Right atrium auricular region (tissue), 2 donors: ENCODE data around the gene KRT9. TPM values are rescaled to one million over a fixed set of nuclear protein-coding genes. Genes with fewer than 3 reads are reported as not detected.

Experiments used
- DNase-seq: peaks from one replicate; pipeline ENCODE4 v3.0.0-alpha.2; 2019; ENCODE audit warnings: low spot score
- H3K27ac ChIP-seq, 2 donors: fragments of 200-600 bp; sonication (generic); 1 replicate in 1 of 2; 2 replicates in 1 of 2; pipeline ENCODE4 v1.5.1; 2016 to 2019
- H3K27me3 ChIP-seq, 2 donors: fragments of 200-600 bp; sonication (generic); one replicate each; pipeline versions ENCODE4 v1.5.1 to v1.6.0; 2017 to 2019
- H3K36me3 ChIP-seq: fragments of 200-600 bp; sonication (generic); one replicate; pipeline ENCODE4 v1.5.1; 2016
- H3K4me1 ChIP-seq, 2 donors: fragments of 200-600 bp; sonication (generic); one replicate each; pipeline versions ENCODE4 v1.5.1 to v1.6.0; 2017 to 2019
- H3K4me3 ChIP-seq, 2 donors: fragments of 200-600 bp; sonication (generic); 1 replicate in 1 of 2; 2 replicates in 1 of 2; pipeline ENCODE4 v1.5.1; 2017 to 2019; ENCODE audit warnings: mild to moderate bottlenecking in 1 of 2, moderate library complexity in 1 of 2
- H3K9me3 ChIP-seq, 2 donors: fragments of 200-600 bp; sonication (generic); one replicate each; pipeline ENCODE4 v1.5.1; 2019
- total RNA-seq, 2 donors: library from RNA; depleted of rRNA; stranded (reverse); fragments of >200 nt; gene quantifications; one replicate each; pipeline ENCODE4 v1.1.0, GENCODE V29; 2016
- TF ChIP-seq, protein P1 (sequence below), 2 donors: fragments of 200-600 bp; sonication (generic); IDR thresholded peaks; one replicate each; pipeline ENCODE4 v1.5.1; 2019; ENCODE audit warnings: antibody characterized with exemption in 2 of 2

KRT9 gene
- total RNA-seq, 2 donors from 2014 or later = not detected

DNA sequence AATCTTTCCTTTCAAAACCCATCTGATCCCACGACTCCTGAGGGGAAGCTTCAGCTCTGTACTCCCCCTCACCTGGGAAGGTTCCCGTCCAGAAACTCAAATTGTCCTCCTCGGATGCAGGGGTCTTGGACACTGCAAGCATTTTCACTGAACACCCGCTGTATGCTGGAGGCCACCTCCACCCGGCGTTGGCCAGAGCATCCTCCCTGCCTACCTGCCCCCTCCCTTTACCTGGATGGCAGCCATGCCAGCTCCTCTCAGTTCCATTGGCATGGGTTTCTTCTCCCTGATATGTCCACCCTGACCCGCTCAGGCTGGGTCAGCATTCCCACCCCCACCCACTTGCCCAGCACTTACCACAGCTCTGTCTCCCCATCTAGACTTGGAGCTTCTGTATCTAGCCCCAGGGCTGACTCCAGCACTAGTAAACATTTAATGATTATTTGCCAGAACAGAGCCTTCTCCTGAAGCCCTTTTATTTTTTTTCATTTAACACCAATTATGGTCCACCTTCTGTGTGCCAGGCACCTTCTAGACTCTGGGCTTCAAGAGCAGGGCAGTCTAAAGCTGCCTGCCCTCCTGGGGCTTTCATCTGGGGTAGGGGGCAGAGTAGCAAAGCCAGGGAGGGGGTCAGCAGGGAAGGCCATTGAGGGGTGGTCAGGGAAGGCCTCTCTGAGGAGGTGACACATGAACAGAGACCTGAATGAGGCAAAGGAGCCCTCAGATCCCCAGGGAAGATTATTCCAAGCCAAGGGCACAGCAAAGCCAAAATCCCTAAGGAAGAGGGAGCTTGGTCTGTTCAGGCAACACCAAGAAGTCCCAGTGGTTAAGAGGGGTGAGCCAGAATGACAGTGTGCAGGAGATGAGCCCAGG is 34.9 kb downstream of the KRT9 start:
- H3K4me3 ChIP-seq = no peak overlapping the region
- H3K9me3 ChIP-seq = no peaks in the 10 kb centered on the region
- no peaks in the 10 kb centered on the region for H3K36me3 ChIP-seq
- H3K4me1 ChIP-seq = no peaks in the 10 kb centered on the region
- H3K27me3 ChIP-seq = no peaks in the 10 kb centered on the region
- TF ChIP-seq, protein P1, sequence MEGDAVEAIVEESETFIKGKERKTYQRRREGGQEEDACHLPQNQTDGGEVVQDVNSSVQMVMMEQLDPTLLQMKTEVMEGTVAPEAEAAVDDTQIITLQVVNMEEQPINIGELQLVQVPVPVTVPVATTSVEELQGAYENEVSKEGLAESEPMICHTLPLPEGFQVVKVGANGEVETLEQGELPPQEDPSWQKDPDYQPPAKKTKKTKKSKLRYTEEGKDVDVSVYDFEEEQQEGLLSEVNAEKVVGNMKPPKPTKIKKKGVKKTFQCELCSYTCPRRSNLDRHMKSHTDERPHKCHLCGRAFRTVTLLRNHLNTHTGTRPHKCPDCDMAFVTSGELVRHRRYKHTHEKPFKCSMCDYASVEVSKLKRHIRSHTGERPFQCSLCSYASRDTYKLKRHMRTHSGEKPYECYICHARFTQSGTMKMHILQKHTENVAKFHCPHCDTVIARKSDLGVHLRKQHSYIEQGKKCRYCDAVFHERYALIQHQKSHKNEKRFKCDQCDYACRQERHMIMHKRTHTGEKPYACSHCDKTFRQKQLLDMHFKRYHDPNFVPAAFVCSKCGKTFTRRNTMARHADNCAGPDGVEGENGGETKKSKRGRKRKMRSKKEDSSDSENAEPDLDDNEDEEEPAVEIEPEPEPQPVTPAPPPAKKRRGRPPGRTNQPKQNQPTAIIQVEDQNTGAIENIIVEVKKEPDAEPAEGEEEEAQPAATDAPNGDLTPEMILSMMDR (IDR thresholded peaks at IDR 0.05) = no peak
- DNase-seq = no peak
- no peak overlapping the region for H3K27ac ChIP-seq

GRCh38 chr17:41535764-41536481 is 35.9 kb downstream of the KRT9 start:
- H3K36me3 ChIP-seq = no peaks in the 10 kb centered on the region
- no peaks in the 10 kb centered on the region for H3K27me3 ChIP-seq
- H3K9me3 ChIP-seq = no peaks in the 10 kb centered on the region
- no peaks in the 10 kb centered on the region for H3K4me1 ChIP-seq
- DNase-seq = no peak
- TF ChIP-seq, protein P1 (IDR thresholded peaks at IDR 0.05) = no peak
- H3K27ac ChIP-seq = no peak overlapping the region
- H3K4me3 ChIP-seq = no peak overlapping the region

- no peaks in the 10 kb centered on the region for H3K36me3 ChIP-seq
- H3K27me3 ChIP-seq = no peaks in the 10 kb centered on the region
- no peak for DNase-seq
- no peak overlapping the region for H3K27ac ChIP-seq
- no peak overlapping the region for H3K4me3 ChIP-seq
- no peaks in the 10 kb centered on the region for H3K9me3 ChIP-seq
- TF ChIP-seq, protein P1 (IDR thresholded peaks at IDR 0.05) = no peak
- no peaks in the 10 kb centered on the region for H3K4me1 ChIP-seq
Observed at GRCh38 chr17:41534899-41535546, 36.8 kb downstream of the KRT9 start.

GRCh38 chr17:41533613-41534012 is 38.2 kb downstream of the KRT9 start:
- H3K9me3 ChIP-seq = no peaks in the 10 kb centered on the region
- no peak for DNase-seq
- no peaks in the 10 kb centered on the region for H3K4me1 ChIP-seq
- no peak overlapping the region for H3K4me3 ChIP-seq
- no peaks in the 10 kb centered on the region for H3K27me3 ChIP-seq
- TF ChIP-seq, protein P1 (IDR thresholded peaks at IDR 0.05) = no peak
- no peak overlapping the region for H3K27ac ChIP-seq
- no peaks in the 10 kb centered on the region for H3K36me3 ChIP-seq

- H3K9me3 ChIP-seq = no peaks in the 10 kb centered on the region
- H3K27me3 ChIP-seq = peaks cover 2 to 4% of the 10 kb centered on the region in 2 donors
- no peak for DNase-seq
- no peak overlapping the region for H3K27ac ChIP-seq
- TF ChIP-seq, protein P1 (IDR thresholded peaks at IDR 0.05) = no peak
- peaks cover 0 to 5% of the 10 kb centered on the region in 2 donors for H3K4me1 ChIP-seq
- H3K36me3 ChIP-seq = no peaks in the 10 kb centered on the region
- no peak overlapping the region for H3K4me3 ChIP-seq
Observed at GRCh38 chr17:41532947-41533570, 38.8 kb downstream of the KRT9 start.
